AG04450 (cell line): ENCODE data around the gene TMEM79. TPM values are rescaled to one million over a fixed set of nuclear protein-coding genes. Genes with fewer than 3 reads are reported as not detected.

ENCODE experiments used
- CTCF ChIA-PET: fragments of 300-600, 350-600 bp; formaldehyde crosslinking; extraction: SDS; loops from one replicate; lab custom pipeline; 2022; ENCODE audit warnings: antibody characterized with exemption, inconsistent platforms; lab: Charles Lee
- POLR2A ChIA-PET: fragments of 350-600 bp; formaldehyde crosslinking; extraction: SDS; loops from one replicate; lab custom pipeline; 2021; ENCODE audit warnings: antibody characterized with exemption, inconsistent platforms; lab: Yijun Ruan, JAX
- DNase-seq: peaks from one replicate; pipeline ENCODE4 v3.0.0-alpha.2; 2011; ENCODE audit warnings: low read depth, low spot score
- H3K27ac ChIP-seq: one replicate; pipeline ENCODE4 v1.5.1; 2012; ENCODE audit warnings: low read depth, low read length, control low read depth
- H3K27me3 ChIP-seq: one replicate; pipeline ENCODE4 v1.6.0; 2012; ENCODE audit warnings: low read length; ENCODE audit not compliant: control insufficient read depth, insufficient read depth
- H3K4me3 ChIP-seq: 2 replicates; pipeline ENCODE4 v1.5.1; 2011; ENCODE audit warnings: mild to moderate bottlenecking, low read depth, low read length, control low read depth
- H3K9me3 ChIP-seq: 2 replicates; pipeline ENCODE4 v1.5.1; 2012; ENCODE audit warnings: low read length; ENCODE audit not compliant: control insufficient read depth, insufficient read depth
- CTCF ChIP-seq: IDR thresholded peaks from 2 replicates; pipeline ENCODE4 v1.5.1; 2011; ENCODE audit warnings: low read depth, low read length, control low read depth, inconsistent platforms
- polyA plus RNA-seq: library from polyadenylated mRNA; depleted of rRNA; stranded (reverse); fragments of >200 nt; gene quantifications from 2 replicates; pipeline ENCODE4 v1.2.3, GENCODE V29; 2011

The TMEM79 gene
- polyA plus RNA-seq, 1 experiment, result 1.6 TPM

GRCh38 chr1:156248323-156248683 lies 35.8 kb upstream of the TMEM79 start:
- H3K4me3 ChIP-seq, result no peak overlapping the region
- no peaks in the 10 kb centered on the region for H3K27me3 ChIP-seq
- CTCF ChIA-PET, result no interaction called here
- H3K27ac ChIP-seq, result no peak overlapping the region
- no peak for DNase-seq
- no peak for TF ChIP-seq CTCF
- H3K9me3 ChIP-seq, result no peaks in the 10 kb centered on the region; the same call in 1 of the 2 replicates
- POLR2A ChIA-PET, result no interaction called here

GRCh38 chr1:156249593-156249992 lies 34.5 kb upstream of the TMEM79 start:
- H3K27me3 ChIP-seq, result no peaks in the 10 kb centered on the region
- H3K4me3 ChIP-seq, result no peak overlapping the region
- H3K9me3 ChIP-seq, result no peaks in the 10 kb centered on the region; the same call in 1 of the 2 replicates
- POLR2A ChIA-PET, result interaction anchor here (1.3 kb wide), 1 partner anchor 16 kb away, joined by 4 read pairs; no protein-coding TSS in a partner anchor
- CTCF ChIA-PET, result interaction anchor here (0.8 kb wide), 1 partner anchor 9 kb away, joined by 3 read pairs; no protein-coding TSS in a partner anchor
- no peak for TF ChIP-seq CTCF
- H3K27ac ChIP-seq, result no peak overlapping the region
- DNase-seq, result no peak

- ChIA-PET POLR2A (interaction anchor here (1.3 kb wide), 1 partner anchor 8 kb away, joined by 4 read pairs; no protein-coding TSS in a partner anchor), CTCF (no interaction called here)
- no peak overlapping the region for H3K4me3 ChIP-seq
- TF ChIP-seq CTCF, result no peak
- no peak overlapping the region for H3K27ac ChIP-seq
- DNase-seq, result no peak
- no peaks in the 10 kb centered on the region for H3K9me3 ChIP-seq
- no peaks in the 10 kb centered on the region for H3K27me3 ChIP-seq
Observed at GRCh38 chr1:156251527-156251926, 32.6 kb upstream of the TMEM79 start.

DNA sequence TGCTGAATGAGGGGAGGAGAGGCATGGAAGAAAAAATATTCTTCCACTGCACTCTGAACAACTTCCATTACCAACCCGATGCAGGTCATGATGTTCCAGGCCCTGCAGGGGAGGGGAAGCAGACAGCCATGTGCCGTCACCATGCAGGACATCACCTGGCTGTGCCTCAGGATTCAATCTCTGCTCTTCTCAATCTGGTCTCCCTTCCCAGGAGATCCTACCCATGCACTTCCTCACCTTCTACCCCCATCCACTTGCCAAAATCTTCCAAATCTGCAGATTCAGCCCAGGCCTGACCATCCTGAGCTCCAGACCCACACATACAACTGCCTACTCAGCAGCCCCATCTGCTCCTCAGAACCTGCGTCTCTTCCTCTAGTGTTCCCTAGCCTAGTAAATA lies 30.5 kb upstream of the TMEM79 start:
- DNase-seq, result no peak
- TF ChIP-seq CTCF, result no peak
- H3K27ac ChIP-seq, result no peak overlapping the region
- no peaks in the 10 kb centered on the region for H3K9me3 ChIP-seq
- ChIA-PET CTCF (interaction anchor here (1.5 to 1.7 kb wide), 2 partner anchors 65 to 66 kb away, joined by 3 to 4 read pairs; no protein-coding TSS in a partner anchor), POLR2A (interaction anchor here (1.0 kb wide), 1 partner anchor 20 kb away, joined by 5 read pairs; no protein-coding TSS in a partner anchor)
- no peak overlapping the region for H3K4me3 ChIP-seq
- no peaks in the 10 kb centered on the region for H3K27me3 ChIP-seq

GRCh38 chr1:156257711-156258110 lies 26.4 kb upstream of the TMEM79 start:
- POLR2A ChIA-PET, result no interaction called here
- H3K9me3 ChIP-seq, result no peaks in the 10 kb centered on the region
- H3K27me3 ChIP-seq, result no peaks in the 10 kb centered on the region
- no peak for TF ChIP-seq CTCF
- H3K4me3 ChIP-seq, result no peak overlapping the region
- no peak for DNase-seq
- CTCF ChIA-PET, result no interaction called here
- no peak overlapping the region for H3K27ac ChIP-seq
